Thyroid gland (tissue), 4 donors: Measurements from ENCODE around the gene TFAP2C.

Source experiments
- CTCF ChIP-seq, 6 experiments: fragments of 200-600 bp in 3 of 6; fragments of 450-650 bp in 3 of 6; sonication (generic) in 3 of 6; IDR thresholded peaks; one replicate each; pipeline ENCODE4 v1.5.1; 2016 to 2019; ENCODE audit warnings: antibody characterized with exemption in 6 of 6, mild to moderate bottlenecking in 2 of 6, inconsistent platforms in 1 of 6, moderate library complexity in 1 of 6
- POLR2A ChIP-seq, 2 donors: fragments of 450-650 bp; IDR thresholded peaks; one replicate each; pipeline ENCODE4 v1.6.1; 2017; ENCODE audit warnings: antibody characterized with exemption in 2 of 2, mild to moderate bottlenecking in 2 of 2, moderate library complexity in 1 of 2

GRCh38 chr20:56606174-56606945 is 22.7 kb upstream of the TFAP2C start:
- TF ChIP-seq POLR2A (IDR thresholded peaks at IDR 0.05) (no peak), CTCF (IDR thresholded peaks at IDR 0.05) (no peak)
